Neural cell (in vitro differentiated cells): ENCODE measurements around the gene CD99.

Source experiments
- EP300 ChIP-seq: fragments of 450-650 bp; conservative IDR thresholded peaks from 2 replicates; pipeline ENCODE4 v1.6.1; 2014; ENCODE audit warnings: antibody characterized with exemption, mild to moderate bottlenecking, moderate library complexity; ENCODE audit not compliant: poor library complexity, severe bottlenecking
- MXI1 ChIP-seq: fragments of 450-650 bp; conservative IDR thresholded peaks from 2 replicates; pipeline ENCODE4 v1.6.1; 2014; ENCODE audit warnings: antibody characterized with exemption, mild to moderate bottlenecking; ENCODE audit not compliant: poor library complexity, severe bottlenecking
- POLR2AphosphoS5 ChIP-seq: IDR thresholded peaks from 2 replicates; pipeline ENCODE4 v1.6.1; 2012
- RAD21 ChIP-seq: fragments of 450-650 bp; conservative IDR thresholded peaks from 2 replicates; pipeline ENCODE4 v1.6.1; 2014; ENCODE audit warnings: antibody characterized with exemption, mild to moderate bottlenecking, moderate library complexity
- SMC3 ChIP-seq: fragments of 450-650 bp; conservative IDR thresholded peaks from 2 replicates; pipeline ENCODE4 v1.6.1; 2014; ENCODE audit warnings: antibody characterized with exemption, mild to moderate bottlenecking, moderate library complexity; ENCODE audit not compliant: poor library complexity
- TAF1 ChIP-seq: IDR thresholded peaks from 2 replicates; pipeline ENCODE4 v1.6.1; 2012; ENCODE audit warnings: low read depth
- TF ChIP-seq, protein P1 (sequence below): fragments of 450-650 bp; IDR thresholded peaks from 2 replicates; pipeline ENCODE4 v1.5.1; 2014; ENCODE audit warnings: antibody characterized with exemption, mild to moderate bottlenecking, moderate library complexity; ENCODE audit not compliant: poor library complexity, severe bottlenecking
- TF ChIP-seq, protein P2 (sequence below): IDR thresholded peaks from 2 replicates; pipeline ENCODE4 v1.6.1; 2012; ENCODE audit warnings: borderline replicate concordance

- TF ChIP-seq, protein P1, sequence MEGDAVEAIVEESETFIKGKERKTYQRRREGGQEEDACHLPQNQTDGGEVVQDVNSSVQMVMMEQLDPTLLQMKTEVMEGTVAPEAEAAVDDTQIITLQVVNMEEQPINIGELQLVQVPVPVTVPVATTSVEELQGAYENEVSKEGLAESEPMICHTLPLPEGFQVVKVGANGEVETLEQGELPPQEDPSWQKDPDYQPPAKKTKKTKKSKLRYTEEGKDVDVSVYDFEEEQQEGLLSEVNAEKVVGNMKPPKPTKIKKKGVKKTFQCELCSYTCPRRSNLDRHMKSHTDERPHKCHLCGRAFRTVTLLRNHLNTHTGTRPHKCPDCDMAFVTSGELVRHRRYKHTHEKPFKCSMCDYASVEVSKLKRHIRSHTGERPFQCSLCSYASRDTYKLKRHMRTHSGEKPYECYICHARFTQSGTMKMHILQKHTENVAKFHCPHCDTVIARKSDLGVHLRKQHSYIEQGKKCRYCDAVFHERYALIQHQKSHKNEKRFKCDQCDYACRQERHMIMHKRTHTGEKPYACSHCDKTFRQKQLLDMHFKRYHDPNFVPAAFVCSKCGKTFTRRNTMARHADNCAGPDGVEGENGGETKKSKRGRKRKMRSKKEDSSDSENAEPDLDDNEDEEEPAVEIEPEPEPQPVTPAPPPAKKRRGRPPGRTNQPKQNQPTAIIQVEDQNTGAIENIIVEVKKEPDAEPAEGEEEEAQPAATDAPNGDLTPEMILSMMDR = no peak
- TF ChIP-seq POLR2AphosphoS5 (no peak), SMC3 (no peak), EP300 (no peak), TAF1 (no peak), MXI1 (no peak), RAD21 (no peak)
- TF ChIP-seq, protein P2, sequence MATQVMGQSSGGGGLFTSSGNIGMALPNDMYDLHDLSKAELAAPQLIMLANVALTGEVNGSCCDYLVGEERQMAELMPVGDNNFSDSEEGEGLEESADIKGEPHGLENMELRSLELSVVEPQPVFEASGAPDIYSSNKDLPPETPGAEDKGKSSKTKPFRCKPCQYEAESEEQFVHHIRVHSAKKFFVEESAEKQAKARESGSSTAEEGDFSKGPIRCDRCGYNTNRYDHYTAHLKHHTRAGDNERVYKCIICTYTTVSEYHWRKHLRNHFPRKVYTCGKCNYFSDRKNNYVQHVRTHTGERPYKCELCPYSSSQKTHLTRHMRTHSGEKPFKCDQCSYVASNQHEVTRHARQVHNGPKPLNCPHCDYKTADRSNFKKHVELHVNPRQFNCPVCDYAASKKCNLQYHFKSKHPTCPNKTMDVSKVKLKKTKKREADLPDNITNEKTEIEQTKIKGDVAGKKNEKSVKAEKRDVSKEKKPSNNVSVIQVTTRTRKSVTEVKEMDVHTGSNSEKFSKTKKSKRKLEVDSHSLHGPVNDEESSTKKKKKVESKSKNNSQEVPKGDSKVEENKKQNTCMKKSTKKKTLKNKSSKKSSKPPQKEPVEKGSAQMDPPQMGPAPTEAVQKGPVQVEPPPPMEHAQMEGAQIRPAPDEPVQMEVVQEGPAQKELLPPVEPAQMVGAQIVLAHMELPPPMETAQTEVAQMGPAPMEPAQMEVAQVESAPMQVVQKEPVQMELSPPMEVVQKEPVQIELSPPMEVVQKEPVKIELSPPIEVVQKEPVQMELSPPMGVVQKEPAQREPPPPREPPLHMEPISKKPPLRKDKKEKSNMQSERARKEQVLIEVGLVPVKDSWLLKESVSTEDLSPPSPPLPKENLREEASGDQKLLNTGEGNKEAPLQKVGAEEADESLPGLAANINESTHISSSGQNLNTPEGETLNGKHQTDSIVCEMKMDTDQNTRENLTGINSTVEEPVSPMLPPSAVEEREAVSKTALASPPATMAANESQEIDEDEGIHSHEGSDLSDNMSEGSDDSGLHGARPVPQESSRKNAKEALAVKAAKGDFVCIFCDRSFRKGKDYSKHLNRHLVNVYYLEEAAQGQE = no peak
These were observed 6.8 kb upstream of the CD99 start for GRCh38 chrX:2684256-2684655.
